Measurements from ENCODE around the gene DMWD.

Gene DMWD

GRCh38 chr19:45777395-45777961 is 15.2 kb downstream of the DMWD start:
- no peaks in the 10 kb centered on the region for H3K9me3 ChIP-seq (ENCODE audit: insufficient read depth, low read depth, low read length)
- H3K4me3 ChIP-seq (ENCODE audit: low read length): no peak overlapping the region
- H3K9ac ChIP-seq (ENCODE audit: low read depth, low read length): no peak overlapping the region
- H3K27me3 ChIP-seq (ENCODE audit: insufficient read depth, low read length): peaks cover 5% of the 10 kb centered on the region; the same call in 1 of the 2 replicates
- H3K27ac ChIP-seq (ENCODE audit: low read depth, low read length): no peak overlapping the region
- peaks cover 13% of the 10 kb centered on the region; the same call in 1 of the 2 replicates for H3K4me1 ChIP-seq (ENCODE audit: insufficient read depth, low read length)
- H3K36me3 ChIP-seq (ENCODE audit: insufficient read depth, low read length): peaks cover 20% of the 10 kb centered on the region
- 96% methylated on average over 34 of the region's 34 CpGs for WGBS

- Histone ChIP-seq H3K36me3 (ENCODE audit: insufficient read depth, low read length) (peaks cover 20% of the 10 kb centered on the region), H3K4me3 (ENCODE audit: low read length) (no peak overlapping the region), H3K27me3 (ENCODE audit: insufficient read depth, low read length) (0 out of 2 replicates have a peak, but pooled peaks cover under 1% of the 10 kb centered on the region), H3K27ac (ENCODE audit: low read depth, low read length) (no peak overlapping the region), H3K4me1 (ENCODE audit: insufficient read depth, low read length) (peaks cover 4% of the 10 kb centered on the region; the same call in 1 of the 2 replicates), H3K9ac (ENCODE audit: low read depth, low read length) (no peak overlapping the region), H3K9me3 (ENCODE audit: insufficient read depth, low read depth, low read length) (no peaks in the 10 kb centered on the region)
- WGBS: 76% methylated on average over 9 of the region's 9 CpGs
Measured at GRCh38 chr19:45774765-45775164, 17.9 kb downstream of the DMWD start.

GRCh38 chr19:45773384-45773783 is 19.3 kb downstream of the DMWD start:
- Histone ChIP-seq H3K27me3 (ENCODE audit: insufficient read depth, low read length) (no peaks in the 10 kb centered on the region), H3K4me3 (ENCODE audit: low read length) (no peak overlapping the region), H3K4me1 (ENCODE audit: insufficient read depth, low read length) (no peaks in the 10 kb centered on the region), H3K36me3 (ENCODE audit: insufficient read depth, low read length) (peaks cover 20% of the 10 kb centered on the region), H3K9ac (ENCODE audit: low read depth, low read length) (no peak overlapping the region), H3K9me3 (ENCODE audit: insufficient read depth, low read depth, low read length) (no peaks in the 10 kb centered on the region), H3K27ac (ENCODE audit: low read depth, low read length) (no peak overlapping the region)
- 80% methylated on average over 1 of the region's 2 CpGs for WGBS

GRCh38 chr19:45772912-45773311 is 19.7 kb downstream of the DMWD start:
- Histone ChIP-seq H3K27me3 (ENCODE audit: insufficient read depth, low read length) (no peaks in the 10 kb centered on the region), H3K4me3 (ENCODE audit: low read length) (no peak overlapping the region), H3K9me3 (ENCODE audit: insufficient read depth, low read depth, low read length) (no peaks in the 10 kb centered on the region), H3K36me3 (ENCODE audit: insufficient read depth, low read length) (peaks cover 16% of the 10 kb centered on the region), H3K9ac (ENCODE audit: low read depth, low read length) (no peak overlapping the region), H3K27ac (ENCODE audit: low read depth, low read length) (no peak overlapping the region), H3K4me1 (ENCODE audit: insufficient read depth, low read length) (no peaks in the 10 kb centered on the region)
- 94% methylated on average over 3 of the region's 3 CpGs for WGBS

GRCh38 chr19:45772130-45772840 is 20.4 kb downstream of the DMWD start:
- 78% methylated on average over 14 of the region's 14 CpGs for WGBS
- Histone ChIP-seq H3K36me3 (ENCODE audit: insufficient read depth, low read length) (peaks cover 9% of the 10 kb centered on the region), H3K27ac (ENCODE audit: low read depth, low read length) (no peak overlapping the region), H3K4me3 (ENCODE audit: low read length) (no peak overlapping the region), H3K27me3 (ENCODE audit: insufficient read depth, low read length) (no peaks in the 10 kb centered on the region), H3K4me1 (ENCODE audit: insufficient read depth, low read length) (no peaks in the 10 kb centered on the region), H3K9ac (ENCODE audit: low read depth, low read length) (no peak overlapping the region), H3K9me3 (ENCODE audit: insufficient read depth, low read depth, low read length) (no peaks in the 10 kb centered on the region)

GRCh38 chr19:45771311-45771933 is 21.2 kb downstream of the DMWD start:
- H3K27ac ChIP-seq (ENCODE audit: low read depth, low read length): no peak overlapping the region
- peak overlapping the region; percentile 60 for H3K9ac ChIP-seq (ENCODE audit: low read depth, low read length)
- no peaks in the 10 kb centered on the region for H3K27me3 ChIP-seq (ENCODE audit: insufficient read depth, low read length)
- WGBS: 49% methylated on average over 46 of the region's 46 CpGs
- H3K36me3 ChIP-seq (ENCODE audit: insufficient read depth, low read length): peaks cover under 1% of the 10 kb centered on the region; the same call in 1 of the 2 replicates
- H3K4me1 ChIP-seq (ENCODE audit: insufficient read depth, low read length): 0 out of 2 replicates have a peak, but pooled peaks cover 8% of the 10 kb centered on the region
- no peaks in the 10 kb centered on the region for H3K9me3 ChIP-seq (ENCODE audit: insufficient read depth, low read depth, low read length)
- H3K4me3 ChIP-seq (ENCODE audit: low read length): peak overlapping the region; percentile 83

GRCh38 chr19:45770192-45771101 is 22.2 kb downstream of the DMWD start:
- no peaks in the 10 kb centered on the region for H3K9me3 ChIP-seq (ENCODE audit: insufficient read depth, low read depth, low read length)
- WGBS: under 1% methylated on average over 79 of the region's 79 CpGs
- no peaks in the 10 kb centered on the region for H3K27me3 ChIP-seq (ENCODE audit: insufficient read depth, low read length)
- H3K4me1 ChIP-seq (ENCODE audit: insufficient read depth, low read length): 0 out of 2 replicates have a peak, but pooled peaks cover 8% of the 10 kb centered on the region
- peak overlapping the region; percentile 83 for H3K4me3 ChIP-seq (ENCODE audit: low read length)
- peak overlapping the region; percentile 88 for H3K9ac ChIP-seq (ENCODE audit: low read depth, low read length)
- peak overlapping the region; percentile 98 for H3K27ac ChIP-seq (ENCODE audit: low read depth, low read length)
- no peaks in the 10 kb centered on the region; the same call in 1 of the 2 replicates for H3K36me3 ChIP-seq (ENCODE audit: insufficient read depth, low read length)

- Histone ChIP-seq H3K36me3 (ENCODE audit: insufficient read depth, low read length) (no peaks in the 10 kb centered on the region; the same call in 1 of the 2 replicates), H3K4me3 (ENCODE audit: low read length) (peak overlapping the region; percentile 83), H3K27ac (ENCODE audit: low read depth, low read length) (peak overlapping the region; percentile 98), H3K4me1 (ENCODE audit: insufficient read depth, low read length) (peaks cover 14% of the 10 kb centered on the region), H3K9me3 (ENCODE audit: insufficient read depth, low read depth, low read length) (no peaks in the 10 kb centered on the region), H3K9ac (ENCODE audit: low read depth, low read length) (peak overlapping the region; percentile 88), H3K27me3 (ENCODE audit: insufficient read depth, low read length) (no peaks in the 10 kb centered on the region)
- WGBS: 1% methylated on average over 28 of the region's 28 CpGs
Measured at GRCh38 chr19:45769821-45770191, 22.8 kb downstream of the DMWD start.

- Histone ChIP-seq H3K27ac (ENCODE audit: low read depth, low read length) (peak within 1 kb of the TSS; percentile 98), H3K4me3 (ENCODE audit: low read length) (peak within 1 kb of the TSS; percentile 85), H3K9me3 (ENCODE audit: insufficient read depth, low read depth, low read length) (no peaks in the 10 kb centered on the region), H3K27me3 (ENCODE audit: insufficient read depth, low read length) (no peaks in the 10 kb centered on the region), H3K36me3 (ENCODE audit: insufficient read depth, low read length) (no peaks in the 10 kb centered on the region; the same call in 1 of the 2 replicates), H3K9ac (ENCODE audit: low read depth, low read length) (peak within 1 kb of the TSS; percentile 95), H3K4me1 (ENCODE audit: insufficient read depth, low read length) (peaks cover 20% of the 10 kb centered on the region)
- under 1% methylated on average over 70 of the region's 70 CpGs for WGBS
Measured at GRCh38 chr19:45768984-45769782, 23.5 kb downstream of the DMWD start, which contains the start of gene SIX5. Gene SIX5 (minus strand): TSS chr19:45769252. CDS start chr19:45768844, 408 bp downstream.

GRCh38 chr19:45768655-45768983 is 24.0 kb downstream of the DMWD start:
- WGBS: 0% methylated on average over 33 of the region's 33 CpGs
- Histone ChIP-seq H3K4me3 (ENCODE audit: low read length) (peak overlapping the region; percentile 85), H3K27ac (ENCODE audit: low read depth, low read length) (peak overlapping the region; percentile 98), H3K36me3 (ENCODE audit: insufficient read depth, low read length) (no peaks in the 10 kb centered on the region; the same call in 1 of the 2 replicates), H3K27me3 (ENCODE audit: insufficient read depth, low read length) (no peaks in the 10 kb centered on the region), H3K9ac (ENCODE audit: low read depth, low read length) (peak overlapping the region; percentile 95), H3K4me1 (ENCODE audit: insufficient read depth, low read length) (peaks cover 26% of the 10 kb centered on the region), H3K9me3 (ENCODE audit: insufficient read depth, low read depth, low read length) (no peaks in the 10 kb centered on the region)
